H9 (cell line): ENCODE data around the gene RABGAP1L. TPM values are rescaled to one million over a fixed set of nuclear protein-coding genes. Genes with fewer than 3 reads are reported as not detected.

ENCODE experiments used
- DNase-seq: peaks from one replicate; pipeline ENCODE4 v3.0.0-alpha.2; 2017
- H2AFZ ChIP-seq: one replicate; pipeline ENCODE4 v1.6.1; 2013; ENCODE audit warnings: mild to moderate bottlenecking, low read length, control low read depth, moderate library complexity
- H2AK5ac ChIP-seq: 2 replicates; pipeline ENCODE4 v1.6.1; 2013; ENCODE audit warnings: low read length, control low read depth, mixed read lengths; ENCODE audit not compliant: insufficient read length
- H2BK120ac ChIP-seq: one replicate; pipeline ENCODE4 v1.6.1; 2013; ENCODE audit warnings: low read depth, mild to moderate bottlenecking, low read length, control low read depth, inconsistent platforms; ENCODE audit not compliant: poor library complexity, severe bottlenecking
- H2BK12ac ChIP-seq: 2 replicates; pipeline ENCODE4 v1.6.1; 2013; ENCODE audit warnings: low read length, control low read depth, mixed read lengths, low read depth; ENCODE audit not compliant: insufficient read length
- H2BK15ac ChIP-seq: 2 replicates; pipeline ENCODE4 v1.6.1; 2013; ENCODE audit warnings: low read depth, low read length, control low read depth
- H2BK20ac ChIP-seq: one replicate; pipeline ENCODE4 v1.6.1; 2013; ENCODE audit warnings: low read depth, mild to moderate bottlenecking, low read length, control low read depth, inconsistent platforms; ENCODE audit not compliant: poor library complexity, severe bottlenecking
- H2BK5ac ChIP-seq: 2 replicates; pipeline ENCODE4 v1.6.1; 2013; ENCODE audit warnings: low read length, control low read depth, mixed read lengths; ENCODE audit not compliant: insufficient read length
- H3K14ac ChIP-seq: 2 replicates; pipeline ENCODE4 v1.6.1; 2013; ENCODE audit warnings: low read length, control low read depth; ENCODE audit not compliant: insufficient read depth
- H3K18ac ChIP-seq: 2 replicates; pipeline ENCODE4 v1.6.1; 2013; ENCODE audit warnings: low read depth, mild to moderate bottlenecking, mixed read lengths, low read length, control low read depth; ENCODE audit not compliant: insufficient read length
- H3K23ac ChIP-seq: 2 replicates; pipeline ENCODE4 v1.6.1; 2013; ENCODE audit warnings: low read length, control low read depth, mixed read lengths, low read depth; ENCODE audit not compliant: insufficient read length
- H3K23me2 ChIP-seq: 2 replicates; pipeline ENCODE4 v1.6.1; 2013; ENCODE audit warnings: low read depth, mild to moderate bottlenecking, mixed read lengths, low read length, control low read depth; ENCODE audit not compliant: insufficient read length, poor library complexity, severe bottlenecking
- H3K27ac ChIP-seq: 2 replicates; pipeline ENCODE4 v1.5.1; 2013; ENCODE audit warnings: low read length, control low read depth, mixed read lengths, low read depth; ENCODE audit not compliant: insufficient read length
- H3K27me3 ChIP-seq: 2 replicates; pipeline ENCODE4 v1.6.1; 2013; ENCODE audit warnings: low read length, control low read depth, inconsistent platforms; ENCODE audit not compliant: insufficient read depth
- H3K4ac ChIP-seq: 2 replicates; pipeline ENCODE4 v1.6.1; 2013; ENCODE audit warnings: low read depth, mild to moderate bottlenecking, control low read depth, inconsistent platforms, low read length, moderate library complexity
- H3K4me1 ChIP-seq: 2 replicates; pipeline ENCODE4 v1.6.1; 2013; ENCODE audit warnings: low read length, control low read depth, inconsistent platforms; ENCODE audit not compliant: insufficient read depth
- H3K4me2 ChIP-seq: 2 replicates; pipeline ENCODE4 v1.6.1; 2013; ENCODE audit warnings: low read length, control low read depth, mixed read lengths; ENCODE audit not compliant: insufficient read length, insufficient read depth
- H3K56ac ChIP-seq: 2 replicates; pipeline ENCODE4 v1.6.1; 2013; ENCODE audit warnings: low read depth, mild to moderate bottlenecking, mixed read lengths, low read length, control low read depth; ENCODE audit not compliant: insufficient read length
- H3K79me1 ChIP-seq: 2 replicates; pipeline ENCODE4 v1.6.1; 2013; ENCODE audit warnings: low read depth, mild to moderate bottlenecking, moderate library complexity, low read length, control low read depth, inconsistent platforms; ENCODE audit not compliant: insufficient read depth, poor library complexity, severe bottlenecking
- H3K79me2 ChIP-seq: 2 replicates; pipeline ENCODE4 v1.6.1; 2013; ENCODE audit warnings: low read length, control low read depth, inconsistent platforms; ENCODE audit not compliant: insufficient read depth
- H3K9ac ChIP-seq: 2 replicates; pipeline ENCODE4 v1.6.1; 2013; ENCODE audit warnings: low read length, control low read depth, mixed read lengths; ENCODE audit not compliant: insufficient read length; ENCODE audit errors: extremely low read depth
- H3K9me3 ChIP-seq: one replicate; pipeline ENCODE4 v1.6.1; 2013; ENCODE audit warnings: low read depth, low read length, inconsistent platforms; ENCODE audit not compliant: control insufficient read depth
- H3T11ph ChIP-seq: one replicate; pipeline ENCODE4 v1.6.1; 2013; ENCODE audit warnings: mild to moderate bottlenecking, low read length, control low read depth, inconsistent platforms
- H4K20me1 ChIP-seq: one replicate; pipeline ENCODE4 v1.6.1; 2013; ENCODE audit not compliant: control insufficient read depth, insufficient read length, insufficient read depth
- H4K5ac ChIP-seq: 2 replicates; pipeline ENCODE4 v1.6.1; 2013; ENCODE audit warnings: low read depth, mild to moderate bottlenecking, mixed read lengths, low read length, control low read depth; ENCODE audit not compliant: insufficient read length
- H4K8ac ChIP-seq: replicated peaks from 2 replicates; pipeline ENCODE4 v1.6.1; 2013; ENCODE audit warnings: low read length, control low read depth, mixed read lengths, low read depth; ENCODE audit not compliant: insufficient read length
- H4K91ac ChIP-seq: 2 replicates; pipeline ENCODE4 v1.6.1; 2013; ENCODE audit warnings: low read depth, mild to moderate bottlenecking, moderate library complexity, mixed read lengths, low read length, control low read depth; ENCODE audit not compliant: insufficient read length
- H3K27ac Mint-ChIP-seq, 3 experiments: 2 replicates in 2 of 3; 3 replicates in 1 of 3; pipeline ENCODE4 v1.8.0; 2020 to 2021; ENCODE audit warnings: mixed read lengths in 3 of 3, mild to moderate bottlenecking in 1 of 3, moderate library complexity in 1 of 3
- H3K27me3 Mint-ChIP-seq: 2 replicates; pipeline ENCODE4 v1.8.0; 2021; ENCODE audit warnings: low read depth, mild to moderate bottlenecking, moderate library complexity, mixed read lengths
- H3K36me3 Mint-ChIP-seq, 3 experiments: 2 replicates in 2 of 3; 3 replicates in 1 of 3; pipeline ENCODE4 v1.8.0; 2020 to 2021; ENCODE audit warnings: low read depth in 3 of 3, mixed read lengths in 3 of 3; ENCODE audit not compliant: insufficient read depth in 1 of 3
- H3K4me1 Mint-ChIP-seq, 2 experiments: 2 replicates each; pipeline ENCODE4 v1.8.0; 2020; ENCODE audit warnings: mixed read lengths in 2 of 2
- H3K4me3 Mint-ChIP-seq, 2 experiments: 2 replicates in 1 of 2; 3 replicates in 1 of 2; pipeline ENCODE4 v1.8.0; 2020 to 2021; ENCODE audit warnings: mild to moderate bottlenecking in 2 of 2, mixed read lengths in 2 of 2, moderate library complexity in 1 of 2
- H3K9me3 Mint-ChIP-seq, 2 experiments: 2 replicates in 1 of 2; 3 replicates in 1 of 2; pipeline ENCODE4 v1.8.0; 2020; ENCODE audit warnings: mild to moderate bottlenecking in 2 of 2, mixed read lengths in 2 of 2, moderate library complexity in 1 of 2
- CTCF ChIP-seq: fragments of 200-600 bp; sonication (generic); conservative IDR thresholded peaks from 3 replicates; pipeline ENCODE4 v1.8.0; 2021; ENCODE audit warnings: antibody characterized with exemption, mild to moderate bottlenecking
- WGBS: extraction: QIAGEN DNeasy Blood & Tissue Kit; methylation state at CpG from one replicate; pipeline ENCODE4 v1.1.7; 2013; ENCODE audit warnings: missing lambda C conversion rate, low lambda C conversion rate, mixed read lengths; ENCODE audit not compliant: insufficient read length; ENCODE audit errors: extremely low coverage; 5-methylcytosine and 5-hydroxymethylcytosine counted together
- total RNA-seq: library from RNA; stranded (reverse); gene quantifications from 2 replicates; pipeline ENCODE4 v1.2.1, GENCODE V29; 2021

RABGAP1L gene
- total RNA-seq, 1 experiment from 2014 or later = 147 TPM

- no CpG with 5 or more reads among the region's 2 CpGs for WGBS
- Histone ChIP-seq H4K8ac (no peak overlapping the region), H2BK5ac (no peak overlapping the region), H3K23ac (no peak overlapping the region), H4K20me1 (no peaks in the 10 kb centered on the region), H3T11ph (no peak overlapping the region), H4K91ac (no peak overlapping the region), H3K27me3 (no peaks in the 10 kb centered on the region), H3K4me1 (no peaks in the 10 kb centered on the region), H3K4ac (no peak overlapping the region), H4K5ac (no peak overlapping the region), H3K79me1 (no peaks in the 10 kb centered on the region), H3K18ac (no peak overlapping the region), H2BK15ac (no peak overlapping the region), H3K23me2 (no peaks in the 10 kb centered on the region), H3K9me3 (no peaks in the 10 kb centered on the region), H2BK20ac (no peak overlapping the region), H3K27ac (no peak overlapping the region), H2AFZ (no peak overlapping the region), H3K9ac (no peak overlapping the region), H2AK5ac (no peak overlapping the region), H2BK120ac (no peak overlapping the region), H3K14ac (no peak overlapping the region), H2BK12ac (no peak overlapping the region), H3K4me2 (no peak overlapping the region), H3K79me2 (no peaks in the 10 kb centered on the region), H3K56ac (no peak overlapping the region)
- Mint-ChIP-seq H3K27me3 (no peaks in the 10 kb centered on the region), H3K27ac (no peak overlapping the region), H3K4me3 (no peak overlapping the region), H3K9me3 (no peaks in the 10 kb centered on the region; a peak in 1 of 5 replicates), H3K4me1 (no peaks in the 10 kb centered on the region), H3K36me3 (no peaks in the 10 kb centered on the region)
- DNase-seq = no peak
- no peak for TF ChIP-seq CTCF
These were observed 37.8 kb downstream of the RABGAP1L start for GRCh38 chr1:174197088-174197487.
